Measurements from ENCODE around the gene PGAP6. TPM values are rescaled to one million over a fixed set of nuclear protein-coding genes. Genes with fewer than 3 reads are reported as not detected.

The PGAP6 gene
- total and polyA plus RNA-seq, 2 of the 13 experiments (the other 11 are each of a cell fraction or from before 2014, with no cell fraction given) = 52.7 to 136 TPM

DNA sequence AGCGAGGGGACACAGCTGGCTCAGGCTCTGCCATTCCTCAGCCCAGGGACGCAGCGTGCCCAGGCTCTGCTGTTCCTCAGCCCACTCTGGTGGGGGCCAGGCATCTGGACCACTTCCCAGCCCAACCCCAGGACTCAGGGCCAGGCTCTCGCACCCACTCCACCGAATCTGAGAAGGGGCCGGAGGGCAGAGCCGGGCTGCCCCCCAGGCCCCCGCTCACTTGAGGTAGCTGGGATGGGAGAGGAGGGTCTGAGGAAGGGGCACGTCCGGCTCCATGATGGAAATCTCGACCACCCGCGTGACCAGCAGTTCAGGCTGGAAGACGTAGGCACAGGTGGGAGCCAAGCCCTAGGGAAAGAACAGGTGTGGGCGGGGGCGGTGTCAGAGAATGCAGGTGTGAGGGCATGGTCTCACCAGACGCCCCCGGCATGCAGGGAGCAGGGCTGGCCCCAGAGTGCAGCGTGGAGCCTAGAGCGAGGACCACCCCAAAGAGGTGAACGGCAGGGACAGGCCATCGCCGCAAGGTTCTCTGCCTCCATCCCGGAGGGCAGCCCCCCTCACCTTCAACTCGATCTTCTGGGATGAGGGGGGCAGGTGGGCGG is 4.9 kb downstream of the PGAP6 start:
- no peak overlapping the region for H3K27ac ChIP-seq (ENCODE audit: extremely low read length, insufficient read depth, low read length)
- H4K20me1 ChIP-seq (ENCODE audit: insufficient read depth, low read length) = no peaks in the 10 kb centered on the region
- DNase-seq (ENCODE audit: low spot score) (no peak), FAIRE-seq (no peak), ATAC-seq (no peak)
- peaks cover 17% of the 10 kb centered on the region for H3K4me1 ChIP-seq (ENCODE audit: insufficient read depth, low read length)
- CTCF ChIA-PET (ENCODE audit: low intra/inter-chr PET ratio, low total read pairs) = no interaction called here
- no peak overlapping the region for H3K9ac ChIP-seq (ENCODE audit: insufficient read depth, low read depth, low read length)
- no peaks in the 10 kb centered on the region for H3K27me3 ChIP-seq (ENCODE audit: control insufficient read depth in 1 of 2, insufficient read depth in 2 of 2, low read length in 2 of 2)
- H3K9me3 ChIP-seq (ENCODE audit: low read length) = no peaks in the 10 kb centered on the region
- in situ Hi-C loops (cut with HindIII; ENCODE audit: extremely low pct_ligation_motif_present, low pct_unique_long_range_greater_than_20kb) (no loop called here), intact Hi-C loops (cut with micrococcal nuclease; ENCODE audit: unreplicated experiment) (no loop called here)
- no peak overlapping the region for H2AFZ ChIP-seq (ENCODE audit: low read length)
- TF ChIP-seq, protein P1, sequence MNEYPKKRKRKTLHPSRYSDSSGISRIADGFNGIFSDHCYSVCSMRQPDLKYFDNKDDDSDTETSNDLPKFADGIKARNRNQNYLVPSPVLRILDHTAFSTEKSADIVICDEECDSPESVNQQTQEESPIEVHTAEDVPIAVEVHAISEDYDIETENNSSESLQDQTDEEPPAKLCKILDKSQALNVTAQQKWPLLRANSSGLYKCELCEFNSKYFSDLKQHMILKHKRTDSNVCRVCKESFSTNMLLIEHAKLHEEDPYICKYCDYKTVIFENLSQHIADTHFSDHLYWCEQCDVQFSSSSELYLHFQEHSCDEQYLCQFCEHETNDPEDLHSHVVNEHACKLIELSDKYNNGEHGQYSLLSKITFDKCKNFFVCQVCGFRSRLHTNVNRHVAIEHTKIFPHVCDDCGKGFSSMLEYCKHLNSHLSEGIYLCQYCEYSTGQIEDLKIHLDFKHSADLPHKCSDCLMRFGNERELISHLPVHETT (CRISPR knock-in tag; conservative IDR thresholded peaks at IDR 0.05) = no peak
- TF ChIP-seq RXRA (CRISPR knock-in tag; IDR thresholded peaks at IDR 0.05) (no peak), GABPA (IDR thresholded peaks at IDR 0.05; ENCODE audit: low read depth, low read length) (no peak), GABPA (CRISPR knock-in tag; IDR thresholded peaks at IDR 0.05; ENCODE audit: low read depth) (no peak), HOXD1 (CRISPR knock-in tag; IDR thresholded peaks at IDR 0.05) (no peak), ZNF605 (CRISPR knock-in tag; IDR thresholded peaks at IDR 0.05) (no peak), BRD4 (CRISPR knock-in tag; IDR thresholded peaks at IDR 0.05) (no peak), HNRNPUL1 (IDR thresholded peaks at IDR 0.05; ENCODE audit: low read depth, low read length) (no peak), MED1 (CRISPR knock-in tag; IDR thresholded peaks at IDR 0.05) (no peak), ZNF788 (CRISPR knock-in tag; IDR thresholded peaks at IDR 0.05; ENCODE audit: borderline replicate concordance) (no peak), ZNF383 (CRISPR knock-in tag; IDR thresholded peaks at IDR 0.05; ENCODE audit: borderline replicate concordance) (no peak), ZFP1 (CRISPR knock-in tag; IDR thresholded peaks at IDR 0.05) (no peak), ZNF672 (CRISPR knock-in tag; IDR thresholded peaks at IDR 0.05) (no peak)
- TF ChIP-seq, protein P2, sequence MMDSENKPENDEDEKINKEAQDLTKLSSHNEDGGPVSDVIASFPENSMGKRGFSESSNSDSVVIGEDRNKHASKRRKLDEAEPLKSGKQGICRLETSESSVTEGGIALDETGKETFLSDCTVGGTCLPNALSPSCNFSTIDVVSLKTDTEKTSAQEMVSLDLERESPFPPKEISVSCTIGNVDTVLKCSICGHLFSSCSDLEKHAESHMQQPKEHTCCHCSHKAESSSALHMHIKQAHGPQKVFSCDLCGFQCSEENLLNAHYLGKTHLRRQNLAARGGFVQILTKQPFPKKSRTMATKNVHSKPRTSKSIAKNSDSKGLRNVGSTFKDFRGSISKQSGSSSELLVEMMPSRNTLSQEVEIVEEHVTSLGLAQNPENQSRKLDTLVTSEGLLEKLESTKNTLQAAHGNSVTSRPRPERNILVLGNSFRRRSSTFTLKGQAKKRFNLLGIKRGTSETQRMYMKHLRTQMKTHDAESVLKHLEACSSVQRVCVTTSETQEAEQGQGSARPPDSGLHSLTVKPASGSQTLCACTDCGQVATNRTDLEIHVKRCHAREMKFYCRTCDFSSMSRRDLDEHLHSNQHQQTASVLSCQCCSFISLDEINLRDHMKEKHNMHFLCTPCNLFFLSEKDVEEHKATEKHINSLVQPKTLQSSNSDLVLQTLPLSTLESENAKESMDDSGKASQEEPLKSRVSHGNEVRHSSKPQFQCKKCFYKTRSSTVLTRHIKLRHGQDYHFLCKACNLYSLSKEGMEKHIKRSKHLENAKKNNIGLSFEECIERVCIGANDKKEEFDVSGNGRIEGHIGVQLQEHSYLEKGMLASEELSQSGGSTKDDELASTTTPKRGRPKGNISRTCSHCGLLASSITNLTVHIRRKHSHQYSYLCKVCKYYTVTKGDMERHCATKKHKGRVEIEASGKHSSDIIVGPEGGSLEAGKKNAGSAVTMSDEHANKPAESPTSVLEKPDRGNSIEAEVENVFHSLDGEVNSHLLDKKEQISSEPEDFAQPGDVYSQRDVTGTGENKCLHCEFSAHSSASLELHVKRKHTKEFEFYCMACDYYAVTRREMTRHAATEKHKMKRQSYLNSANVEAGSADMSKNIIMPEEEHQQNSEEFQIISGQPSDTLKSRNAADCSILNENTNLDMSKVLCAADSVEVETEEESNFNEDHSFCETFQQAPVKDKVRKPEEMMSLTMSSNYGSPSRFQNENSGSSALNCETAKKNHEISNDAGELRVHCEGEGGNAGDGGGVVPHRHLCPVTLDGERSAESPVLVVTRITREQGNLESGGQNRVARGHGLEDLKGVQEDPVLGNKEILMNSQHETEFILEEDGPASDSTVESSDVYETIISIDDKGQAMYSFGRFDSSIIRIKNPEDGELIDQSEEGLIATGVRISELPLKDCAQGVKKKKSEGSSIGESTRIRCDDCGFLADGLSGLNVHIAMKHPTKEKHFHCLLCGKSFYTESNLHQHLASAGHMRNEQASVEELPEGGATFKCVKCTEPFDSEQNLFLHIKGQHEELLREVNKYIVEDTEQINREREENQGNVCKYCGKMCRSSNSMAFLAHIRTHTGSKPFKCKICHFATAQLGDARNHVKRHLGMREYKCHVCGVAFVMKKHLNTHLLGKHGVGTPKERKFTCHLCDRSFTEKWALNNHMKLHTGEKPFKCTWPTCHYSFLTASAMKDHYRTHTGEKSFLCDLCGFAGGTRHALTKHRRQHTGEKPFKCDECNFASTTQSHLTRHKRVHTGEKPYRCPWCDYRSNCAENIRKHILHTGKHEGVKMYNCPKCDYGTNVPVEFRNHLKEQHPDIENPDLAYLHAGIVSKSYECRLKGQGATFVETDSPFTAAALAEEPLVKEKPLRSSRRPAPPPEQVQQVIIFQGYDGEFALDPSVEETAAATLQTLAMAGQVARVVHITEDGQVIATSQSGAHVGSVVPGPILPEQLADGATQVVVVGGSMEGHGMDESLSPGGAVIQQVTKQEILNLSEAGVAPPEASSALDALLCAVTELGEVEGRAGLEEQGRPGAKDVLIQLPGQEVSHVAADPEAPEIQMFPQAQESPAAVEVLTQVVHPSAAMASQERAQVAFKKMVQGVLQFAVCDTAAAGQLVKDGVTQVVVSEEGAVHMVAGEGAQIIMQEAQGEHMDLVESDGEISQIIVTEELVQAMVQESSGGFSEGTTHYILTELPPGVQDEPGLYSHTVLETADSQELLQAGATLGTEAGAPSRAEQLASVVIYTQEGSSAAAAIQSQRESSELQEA (CRISPR knock-in tag; IDR thresholded peaks at IDR 0.05; ENCODE audit: not compliant biosample characterization) = no peak
- WGBS (ENCODE audit: low lambda C conversion rate) = 98% methylated on average over 25 of the region's 26 CpGs
- H3K79me2 ChIP-seq (ENCODE audit: insufficient read depth, low read length) = peaks cover 16% of the 10 kb centered on the region
- BruUV-seq (replicated peaks) = no TSS peak
- peaks cover 16 to 24% of the 10 kb centered on the region in 2 experiments; a peak in 4 of 5 replicates for H3K36me3 ChIP-seq (replicated peaks in 1 of 2; ENCODE audit: control insufficient read depth in 1 of 2, insufficient read depth in 2 of 2, low read length in 2 of 2)
- H3K4me2 ChIP-seq (ENCODE audit: low read depth, low read length) = no peak overlapping the region
- H3K4me3 ChIP-seq (replicated peaks in 1 of 3; ENCODE audit: insufficient read depth in 1 of 3, low read depth in 2 of 3, low read length in 3 of 3) = no peak overlapping the region
- POLR2A ChIA-PET = no interaction called here
